A549 (cell line): Measurements from ENCODE around the gene PSEN2.

Experiments used
- CEBPB ChIP-seq, 2 experiments: fragments of >200 bp in 1 of 2; sonication (Bioruptor Twin) in 1 of 2; formaldehyde crosslinking in 1 of 2; IDR thresholded peaks; 2 replicates each; pipeline ENCODE4 v1.6.1; 2012 to 2016
- ELK1 ChIP-seq: fragments of 150-350 bp; IDR thresholded peaks from 2 replicates; pipeline ENCODE4 v1.6.1; 2014; ENCODE audit warnings: low read depth, mild to moderate bottlenecking, low read length
- FOSL2 ChIP-seq, 2 experiments: fragments of 450-650 bp in 1 of 2; fragments of >200 bp in 1 of 2; sonication (Bioruptor Twin) in 1 of 2; formaldehyde crosslinking; IDR thresholded peaks; 2 replicates each; pipeline versions ENCODE4 v1.5.0 to v1.6.1; 2016 to 2020; ENCODE audit warnings: mild to moderate bottlenecking in 1 of 2, moderate library complexity in 1 of 2
- HDAC2 ChIP-seq: fragments of 200-600 bp; sonication (generic); IDR thresholded peaks from 2 replicates; pipeline ENCODE4 v1.6.1; 2016
- HMGXB4 ChIP-seq: fragments of 250-450 bp; sonication (Bioruptor Pico); IDR thresholded peaks from 2 replicates; pipeline ENCODE4 v1.5.0; 2021; ENCODE audit warnings: mild to moderate bottlenecking, moderate library complexity, borderline replicate concordance
- HOXA7 ChIP-seq: fragments of 250-450 bp; sonication (Bioruptor Pico); IDR thresholded peaks from 2 replicates; pipeline ENCODE4 v1.5.0; 2020; ENCODE audit warnings: mild to moderate bottlenecking, moderate library complexity
- JUN ChIP-seq, 2 experiments: fragments of >200 bp; sonication (Bioruptor Twin); formaldehyde crosslinking; IDR thresholded peaks; 2 replicates in 1 of 2; 3 replicates in 1 of 2; pipeline ENCODE4 v1.6.1; 2016 to 2017
- NPAS2 ChIP-seq: fragments of 250-450 bp; sonication (Bioruptor Pico); IDR thresholded peaks from 2 replicates; pipeline ENCODE4 v1.8.0; 2022; ENCODE audit warnings: mild to moderate bottlenecking, moderate library complexity, borderline replicate concordance
- POLR2A ChIP-seq: IDR thresholded peaks from 2 replicates; pipeline ENCODE4 v1.6.1; 2012; ENCODE audit warnings: mild to moderate bottlenecking, low read length
- RCOR1 ChIP-seq: fragments of 150-350 bp; IDR thresholded peaks from 2 replicates; pipeline ENCODE4 v1.6.1; 2014; ENCODE audit warnings: antibody characterized with exemption, low read length, low read depth
- REST ChIP-seq: fragments of 200-600 bp; sonication (generic); IDR thresholded peaks from 2 replicates; pipeline ENCODE4 v1.6.1; 2016; ENCODE audit warnings: antibody characterized with exemption, mild to moderate bottlenecking, moderate library complexity
- SMC3 ChIP-seq: fragments of >200 bp; sonication (Bioruptor Twin); formaldehyde crosslinking; IDR thresholded peaks from 3 replicates; pipeline ENCODE4 v1.6.1; 2018; ENCODE audit warnings: inconsistent platforms
- TF ChIP-seq, protein P1 (sequence below): fragments of >200 bp; sonication (Bioruptor Twin); formaldehyde crosslinking; IDR thresholded peaks from 3 replicates; pipeline ENCODE4 v1.5.1; 2016

- no peak for TF ChIP-seq POLR2A
- TF ChIP-seq, protein P1, sequence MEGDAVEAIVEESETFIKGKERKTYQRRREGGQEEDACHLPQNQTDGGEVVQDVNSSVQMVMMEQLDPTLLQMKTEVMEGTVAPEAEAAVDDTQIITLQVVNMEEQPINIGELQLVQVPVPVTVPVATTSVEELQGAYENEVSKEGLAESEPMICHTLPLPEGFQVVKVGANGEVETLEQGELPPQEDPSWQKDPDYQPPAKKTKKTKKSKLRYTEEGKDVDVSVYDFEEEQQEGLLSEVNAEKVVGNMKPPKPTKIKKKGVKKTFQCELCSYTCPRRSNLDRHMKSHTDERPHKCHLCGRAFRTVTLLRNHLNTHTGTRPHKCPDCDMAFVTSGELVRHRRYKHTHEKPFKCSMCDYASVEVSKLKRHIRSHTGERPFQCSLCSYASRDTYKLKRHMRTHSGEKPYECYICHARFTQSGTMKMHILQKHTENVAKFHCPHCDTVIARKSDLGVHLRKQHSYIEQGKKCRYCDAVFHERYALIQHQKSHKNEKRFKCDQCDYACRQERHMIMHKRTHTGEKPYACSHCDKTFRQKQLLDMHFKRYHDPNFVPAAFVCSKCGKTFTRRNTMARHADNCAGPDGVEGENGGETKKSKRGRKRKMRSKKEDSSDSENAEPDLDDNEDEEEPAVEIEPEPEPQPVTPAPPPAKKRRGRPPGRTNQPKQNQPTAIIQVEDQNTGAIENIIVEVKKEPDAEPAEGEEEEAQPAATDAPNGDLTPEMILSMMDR = no peak
- no peak for TF ChIP-seq FOSL2 (IDR thresholded peaks at IDR 0.05)
- peak; percentile 29; the same call in 1 of the 2 replicates for TF ChIP-seq FOSL2 (CRISPR knock-in tag; IDR thresholded peaks at IDR 0.05)
- TF ChIP-seq REST = no peak
- no peak for TF ChIP-seq JUN (IDR thresholded peaks at IDR 0.05)
- TF ChIP-seq RCOR1 = no peak
- no peak for TF ChIP-seq SMC3
- TF ChIP-seq NPAS2 (CRISPR knock-in tag) = no peak
- TF ChIP-seq CEBPB (IDR thresholded peaks at IDR 0.05) = no peak
- no peak for TF ChIP-seq ELK1
- no peak for TF ChIP-seq HOXA7 (CRISPR knock-in tag)
- no peak for TF ChIP-seq HMGXB4 (CRISPR knock-in tag)
- no peak for TF ChIP-seq HDAC2
Observed at GRCh38 chr1:226862890-226863289, 7.5 kb upstream of the PSEN2 start.
